ENCODE measurements around the gene C9orf43.

C9orf43 gene

DNA sequence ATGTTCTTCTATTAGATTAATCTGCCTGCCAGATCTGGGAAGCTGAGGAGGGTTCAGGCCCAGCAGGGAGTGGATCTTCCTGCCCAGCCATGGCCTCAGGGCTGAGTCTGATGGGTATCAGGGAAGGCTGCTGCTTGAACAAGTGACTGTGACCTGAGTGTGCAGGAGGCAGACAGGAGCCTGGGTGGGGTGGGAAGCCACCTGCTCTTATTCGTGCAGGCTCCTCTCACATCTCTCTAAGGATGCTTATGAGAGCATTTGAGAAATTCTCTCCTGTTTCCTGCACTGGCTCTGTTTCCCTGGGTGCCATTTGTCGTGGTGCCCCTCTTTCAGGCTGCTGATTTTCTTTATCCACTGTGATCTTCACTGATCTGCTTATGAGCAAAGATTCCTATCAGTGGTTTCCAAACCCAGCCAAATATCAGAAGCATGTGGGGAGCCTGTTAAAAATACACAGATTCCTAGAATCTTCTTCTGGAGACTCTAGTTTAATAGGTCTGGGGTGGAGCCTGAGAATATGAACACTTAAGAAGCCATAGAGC, 55.1 kb downstream of the C9orf43 start:
- TF ChIP-seq, protein P1, sequence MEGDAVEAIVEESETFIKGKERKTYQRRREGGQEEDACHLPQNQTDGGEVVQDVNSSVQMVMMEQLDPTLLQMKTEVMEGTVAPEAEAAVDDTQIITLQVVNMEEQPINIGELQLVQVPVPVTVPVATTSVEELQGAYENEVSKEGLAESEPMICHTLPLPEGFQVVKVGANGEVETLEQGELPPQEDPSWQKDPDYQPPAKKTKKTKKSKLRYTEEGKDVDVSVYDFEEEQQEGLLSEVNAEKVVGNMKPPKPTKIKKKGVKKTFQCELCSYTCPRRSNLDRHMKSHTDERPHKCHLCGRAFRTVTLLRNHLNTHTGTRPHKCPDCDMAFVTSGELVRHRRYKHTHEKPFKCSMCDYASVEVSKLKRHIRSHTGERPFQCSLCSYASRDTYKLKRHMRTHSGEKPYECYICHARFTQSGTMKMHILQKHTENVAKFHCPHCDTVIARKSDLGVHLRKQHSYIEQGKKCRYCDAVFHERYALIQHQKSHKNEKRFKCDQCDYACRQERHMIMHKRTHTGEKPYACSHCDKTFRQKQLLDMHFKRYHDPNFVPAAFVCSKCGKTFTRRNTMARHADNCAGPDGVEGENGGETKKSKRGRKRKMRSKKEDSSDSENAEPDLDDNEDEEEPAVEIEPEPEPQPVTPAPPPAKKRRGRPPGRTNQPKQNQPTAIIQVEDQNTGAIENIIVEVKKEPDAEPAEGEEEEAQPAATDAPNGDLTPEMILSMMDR (IDR thresholded peaks at IDR 0.05; ENCODE audit: control insufficient read depth, extremely low read depth, insufficient read depth), result no peak
- peak; percentile 31 for DNase-seq (ENCODE audit: low read depth)
- peak overlapping the region; percentile 80 for H3K4me3 ChIP-seq (ENCODE audit: low read depth, low read length)

DNA sequence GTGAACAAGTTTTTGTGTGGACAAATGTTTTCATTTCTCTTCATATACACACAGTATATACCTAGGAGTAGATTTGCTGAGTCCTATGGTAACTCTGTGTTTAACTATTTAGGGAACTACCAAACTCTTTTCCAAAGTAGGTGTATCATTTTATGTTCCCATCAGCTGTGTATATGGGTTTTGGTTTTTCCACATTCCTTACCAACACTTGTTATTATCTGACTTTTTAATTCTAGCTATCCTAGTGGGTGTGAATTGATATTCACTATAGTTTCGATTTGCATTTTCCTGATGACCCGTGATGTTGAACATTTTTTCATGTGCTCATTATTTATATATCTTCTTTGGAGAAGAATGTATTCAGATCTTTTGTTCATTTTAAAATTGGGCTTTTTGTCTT, 56.6 kb downstream of the C9orf43 start:
- TF ChIP-seq, protein P1 (IDR thresholded peaks at IDR 0.05; ENCODE audit: control insufficient read depth, extremely low read depth, insufficient read depth), result no peak
- H3K4me3 ChIP-seq (ENCODE audit: low read depth, low read length), result no peak overlapping the region
- DNase-seq (ENCODE audit: low read depth), result no peak

DNA sequence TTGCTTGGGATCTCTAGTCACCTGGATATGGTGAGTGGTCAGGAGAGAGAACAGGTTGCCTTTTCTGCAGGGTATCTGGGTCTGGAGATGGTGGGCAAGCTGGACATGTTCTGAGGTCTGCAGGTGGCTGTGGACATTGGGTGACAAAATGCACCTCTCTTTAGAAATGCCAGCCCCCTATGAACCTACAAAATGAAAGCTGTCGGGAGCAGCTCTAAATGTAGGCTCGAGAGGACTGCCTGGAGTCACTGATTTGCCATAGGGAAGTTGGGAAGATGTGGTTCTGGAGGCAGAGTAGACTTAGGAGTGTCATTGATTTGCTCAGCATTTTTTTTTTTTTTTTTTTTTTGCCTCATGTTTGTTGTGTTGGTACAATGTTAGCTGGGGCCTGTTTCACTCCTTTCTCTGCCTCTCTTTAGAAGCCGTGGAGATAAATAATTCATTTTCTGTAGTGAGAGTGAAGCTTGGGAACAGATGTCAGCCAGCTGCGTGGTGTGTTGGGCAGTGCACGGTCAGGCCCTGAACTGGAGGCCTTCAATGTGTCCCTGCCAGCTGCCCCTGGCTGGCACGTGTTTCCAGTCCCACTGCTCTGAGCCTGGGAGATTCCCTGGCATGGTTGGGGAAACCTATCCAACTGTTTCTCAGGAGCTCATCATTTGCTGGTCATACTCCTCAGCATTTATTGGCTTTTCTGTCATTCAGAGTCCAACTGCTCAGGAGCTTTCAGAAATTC, 58.3 kb downstream of the C9orf43 start:
- DNase-seq (ENCODE audit: low read depth), result no peak
- H3K4me3 ChIP-seq (ENCODE audit: low read depth, low read length), result no peak overlapping the region
- TF ChIP-seq, protein P1 (IDR thresholded peaks at IDR 0.05; ENCODE audit: control insufficient read depth, extremely low read depth, insufficient read depth), result no peak

- DNase-seq (ENCODE audit: low read depth), result no peak
- TF ChIP-seq, protein P1 (IDR thresholded peaks at IDR 0.05; ENCODE audit: control insufficient read depth, extremely low read depth, insufficient read depth), result no peak
- no peak overlapping the region for H3K4me3 ChIP-seq (ENCODE audit: low read depth, low read length)
These were observed 60.6 kb downstream of the C9orf43 start for GRCh38 chr9:113471143-113471542.

DNA sequence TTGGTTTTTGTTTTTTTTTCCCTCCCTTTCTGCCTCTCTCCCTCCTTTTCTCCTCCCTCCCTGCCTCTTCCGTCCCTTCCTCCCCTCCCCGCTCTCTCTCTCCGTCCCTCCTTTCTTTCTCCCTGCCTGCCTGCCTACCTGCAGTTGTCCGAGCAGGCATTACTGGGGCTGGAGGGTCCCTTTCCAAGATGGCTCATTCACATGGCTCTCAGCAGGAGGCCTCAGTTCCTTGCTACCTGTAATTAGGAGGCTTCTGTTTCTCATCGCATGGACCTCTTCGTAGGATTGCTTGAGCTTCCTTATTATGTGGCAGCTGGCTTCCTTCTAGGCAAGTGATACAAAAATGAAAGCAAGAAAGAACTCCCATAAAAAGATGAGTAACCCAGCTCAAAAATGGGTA, 61.0 kb downstream of the C9orf43 start:
- no peak overlapping the region for H3K4me3 ChIP-seq (ENCODE audit: low read depth, low read length)
- TF ChIP-seq, protein P1 (IDR thresholded peaks at IDR 0.05; ENCODE audit: control insufficient read depth, extremely low read depth, insufficient read depth), result no peak
- no peak for DNase-seq (ENCODE audit: low read depth)

DNA sequence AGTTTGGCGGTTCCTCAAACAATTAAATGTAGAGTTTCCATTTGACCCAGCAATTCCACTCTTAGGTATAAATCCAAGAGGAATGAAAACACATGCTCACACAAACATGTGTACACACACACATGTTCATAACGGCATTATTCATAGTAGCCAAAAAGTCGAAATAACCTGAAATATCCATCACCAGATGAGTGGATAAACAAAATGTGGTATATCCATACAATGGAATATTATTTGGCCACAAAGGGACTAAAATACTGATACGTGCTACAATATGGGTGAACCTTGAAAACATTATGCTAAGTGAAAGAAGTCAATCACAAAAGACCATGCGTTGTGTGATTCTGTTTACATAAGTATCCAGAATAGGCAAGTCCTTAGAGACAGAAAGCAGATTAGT, 61.7 kb downstream of the C9orf43 start:
- no peak overlapping the region for H3K4me3 ChIP-seq (ENCODE audit: low read depth, low read length)
- TF ChIP-seq, protein P1 (IDR thresholded peaks at IDR 0.05; ENCODE audit: control insufficient read depth, extremely low read depth, insufficient read depth), result no peak

More for the DNA sequence above, 61.7 kb downstream of the C9orf43 start:
- DNase-seq (ENCODE audit: low read depth), result no peak

All from LNCaP clone FGC (cell line).